ENCODE results near the gene TOB2.
A peak's percentile ranks its signal among the peaks of the same experiment; 100 is the strongest.
"Not testable (repeated sequence)": the region's sequence is repeated elsewhere in the genome, so short reads cannot be mapped to it uniquely, and the experiment has no call there.

TOB2 gene

GRCh38 chr22:41444360-41445128 lies 2.1 kb downstream of the TOB2 start:
- TF ChIP-seq CTCF (IDR thresholded peaks at IDR 0.05; ENCODE audit: control extremely low read depth, extremely low read depth, low read depth, missing control alignments), result no peak
- DNase-seq (ENCODE audit: extremely low spot score), result peak; percentile 88
- ChIA-PET POLR2A (interaction anchor here (0.7 to 2.6 kb wide), 9 partner anchors 9 to 177 kb away, joined by 3 to 42 read pairs (median 3); partner anchors contain the start of genes ACO2, DESI1, PHF5A and TEF), CTCF (interaction anchor here (1.2 to 1.6 kb wide), 3 partner anchors 41 to 99 kb away, joined by 4 to 5 read pairs (median 4); no protein-coding TSS in a partner anchor)

GRCh38 chr22:41442240-41442792 lies 4.3 kb downstream of the TOB2 start:
- ChIA-PET CTCF (interaction anchor here (0.8 to 1.6 kb wide), 3 partner anchors 14 to 38 kb away, joined by 3 to 4 read pairs (median 3); no protein-coding TSS in a partner anchor), POLR2A (interaction anchor here (0.9 kb wide), 1 partner anchor 36 kb away, joined by 3 read pairs; no protein-coding TSS in a partner anchor)
- no peak for DNase-seq (ENCODE audit: extremely low spot score)
- no peak for TF ChIP-seq CTCF (IDR thresholded peaks at IDR 0.05; ENCODE audit: control extremely low read depth, extremely low read depth, low read depth, missing control alignments)

GRCh38 chr22:41440511-41440910 lies 6.1 kb downstream of the TOB2 start:
- POLR2A ChIA-PET; DNase-seq (ENCODE audit: extremely low spot score); CTCF ChIA-PET: not testable (repeated sequence)

DNA sequence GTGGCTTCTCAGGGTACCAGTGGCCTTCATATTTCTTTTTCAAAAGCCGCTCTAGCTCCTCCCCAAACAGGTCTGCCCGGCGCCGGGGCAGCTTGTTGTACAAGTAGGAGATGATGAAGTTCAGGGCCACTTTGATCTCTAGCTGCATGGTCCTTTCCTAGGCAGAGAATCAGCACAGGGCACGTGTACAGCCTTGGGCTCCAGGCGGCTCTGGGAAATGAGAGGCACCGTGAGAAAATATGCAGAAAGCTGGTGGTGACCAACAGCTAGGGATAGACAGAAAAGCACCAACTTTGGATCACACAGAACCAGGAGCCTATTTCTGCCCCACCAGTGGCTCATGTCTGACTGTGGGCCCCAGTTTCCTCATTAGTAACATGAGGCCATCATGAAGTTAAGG lies 9.4 kb downstream of the TOB2 start:
- no peak for DNase-seq (ENCODE audit: extremely low spot score)
- ChIA-PET CTCF (interaction anchor here (0.8 to 1.0 kb wide), 3 partner anchors 26 to 88 kb away, joined by 3 read pairs; no protein-coding TSS in a partner anchor), POLR2A (interaction anchor here (1.3 to 1.5 kb wide), 2 partner anchors 9 to 26 kb away, joined by 8 to 12 read pairs; partner anchors contain the start of gene TOB2)
- no peak for TF ChIP-seq CTCF (IDR thresholded peaks at IDR 0.05; ENCODE audit: control extremely low read depth, extremely low read depth, low read depth, missing control alignments)

GRCh38 chr22:41436322-41437113 lies 10.1 kb downstream of the TOB2 start:
- ChIA-PET CTCF (interaction anchor here (0.8 to 1.3 kb wide), 3 partner anchors 9 to 32 kb away, joined by 3 to 4 read pairs (median 3); no protein-coding TSS in a partner anchor), POLR2A (interaction anchor here (0.7 to 1.5 kb wide), 3 partner anchors 9 to 25 kb away, joined by 3 to 12 read pairs (median 8); partner anchors contain the start of gene TOB2)
- no peak for TF ChIP-seq CTCF (IDR thresholded peaks at IDR 0.05; ENCODE audit: control extremely low read depth, extremely low read depth, low read depth, missing control alignments)
- DNase-seq (ENCODE audit: extremely low spot score), result no peak

DNA sequence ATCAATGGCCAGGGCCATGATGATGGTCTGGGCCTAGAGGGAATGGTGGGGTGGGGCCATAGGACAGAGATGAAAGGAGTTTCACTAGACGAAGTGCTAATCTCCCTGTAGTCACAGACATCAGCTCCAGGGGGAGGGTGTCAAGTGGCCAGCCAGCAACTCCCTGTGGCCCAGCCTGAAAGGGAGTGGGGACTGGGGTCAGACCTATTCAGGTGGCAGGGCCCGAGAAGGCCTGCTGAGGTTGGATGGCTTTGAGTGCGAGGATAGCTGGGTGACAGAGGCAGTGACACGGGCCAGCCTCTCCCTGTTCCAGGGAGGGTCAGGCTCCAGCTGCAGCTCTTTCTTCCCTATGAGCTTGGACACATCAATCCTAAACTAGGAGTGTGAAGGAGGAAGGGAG lies 11.0 kb downstream of the TOB2 start:
- no peak for TF ChIP-seq CTCF (IDR thresholded peaks at IDR 0.05; ENCODE audit: control extremely low read depth, extremely low read depth, low read depth, missing control alignments)
- peak; percentile 7 for DNase-seq (ENCODE audit: extremely low spot score)
- CTCF ChIA-PET, result interaction anchor here (1.3 kb wide), 2 partner anchors 8 to 32 kb away, joined by 3 to 4 read pairs; no protein-coding TSS in a partner anchor
- POLR2A ChIA-PET, result interaction anchor here (0.7 kb wide), 1 partner anchor 9 kb away, joined by 3 read pairs; no protein-coding TSS in a partner anchor

DNA sequence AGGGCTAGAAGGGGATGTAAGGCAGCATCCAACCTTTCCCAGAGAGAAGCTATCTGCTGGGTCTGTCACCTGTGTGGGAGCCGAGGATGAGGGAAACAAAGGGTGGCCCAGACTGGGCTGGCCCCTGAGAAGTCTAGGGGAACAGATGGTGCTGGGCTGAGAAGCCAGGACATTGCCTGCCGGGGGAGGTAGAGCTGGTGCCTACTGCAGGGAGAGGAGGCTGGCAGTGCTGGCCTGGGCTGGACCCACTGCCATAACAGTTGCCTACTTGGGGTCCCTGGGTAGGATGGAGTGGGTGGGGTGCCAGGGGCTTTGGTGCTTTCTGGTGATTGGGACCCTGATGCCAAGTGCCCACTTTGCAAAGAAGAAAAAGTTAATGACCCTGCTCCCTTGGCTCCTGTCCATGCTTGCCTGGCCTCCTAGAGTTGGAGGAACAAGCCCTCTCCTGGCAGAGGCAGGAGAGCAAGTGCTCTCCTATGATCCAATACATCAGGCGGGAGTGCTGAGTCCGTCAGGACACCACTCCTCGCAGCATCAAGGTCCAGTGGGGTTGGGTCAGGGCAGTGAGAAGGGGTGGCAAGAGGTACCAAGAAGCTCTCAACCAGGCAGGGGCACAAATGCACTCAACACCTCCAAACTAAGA lies 12.1 kb downstream of the TOB2 start:
- DNase-seq (ENCODE audit: extremely low spot score); POLR2A ChIA-PET: not testable (repeated sequence)
- CTCF ChIA-PET, result interaction anchor here (1.3 kb wide), 1 partner anchor 31 kb away, joined by 3 read pairs; no protein-coding TSS in a partner anchor

DNA sequence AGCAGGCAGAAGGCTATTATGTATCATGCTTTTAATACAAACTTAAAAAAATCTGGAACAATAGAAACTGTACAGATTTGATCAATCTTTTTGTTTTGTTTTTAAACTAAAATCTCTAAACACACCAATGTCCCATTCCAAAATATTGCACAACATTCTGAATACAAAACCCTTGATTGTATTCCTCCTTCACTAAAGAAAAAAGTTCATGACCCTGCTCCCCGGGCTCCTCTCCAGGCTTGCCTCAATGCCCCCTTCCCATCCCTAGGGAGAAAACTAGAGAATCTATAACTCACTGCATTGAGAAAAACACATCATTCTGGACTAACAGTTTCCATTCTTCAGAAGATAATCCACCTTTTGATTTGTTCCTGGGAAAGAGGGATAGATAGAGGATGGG lies 13.1 kb downstream of the TOB2 start:
- CTCF ChIA-PET; POLR2A ChIA-PET; DNase-seq (ENCODE audit: extremely low spot score): not testable (repeated sequence)

All from GM10248 (cell line).